Stimulated activated CD8-positive, alpha-beta memory T cell treated with anti-CD3 and anti-CD28 coated beads, Interleukin-15, amount 100 ng/mL, for 24 hours (primary cell): Measurements from ENCODE around the gene C1orf122.

Experiments used
- DNase-seq: peaks from one replicate; pipeline ENCODE4 v3.0.0-alpha.2; 2020; ENCODE audit warnings: low read depth

Gene C1orf122

DNA sequence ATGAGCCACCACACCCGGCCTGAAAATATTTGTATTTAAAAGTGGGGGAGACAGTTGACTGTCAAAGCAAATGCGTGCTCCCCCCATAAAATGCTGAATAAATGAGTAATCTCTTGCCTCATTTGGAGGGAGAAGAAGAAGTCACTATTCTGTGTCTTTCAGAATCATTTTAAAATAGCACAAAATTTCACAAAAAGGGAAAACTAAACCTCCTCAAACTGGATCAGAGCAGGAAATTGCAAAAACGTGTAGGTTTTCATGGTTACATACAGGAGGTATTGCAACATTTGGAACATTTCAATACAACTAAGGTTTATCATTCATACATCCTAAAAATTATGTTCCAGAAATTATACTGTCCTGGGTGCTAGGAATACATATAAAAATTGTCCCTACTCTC is 38.2 kb downstream of the C1orf122 start:
- no peak for DNase-seq

DNA sequence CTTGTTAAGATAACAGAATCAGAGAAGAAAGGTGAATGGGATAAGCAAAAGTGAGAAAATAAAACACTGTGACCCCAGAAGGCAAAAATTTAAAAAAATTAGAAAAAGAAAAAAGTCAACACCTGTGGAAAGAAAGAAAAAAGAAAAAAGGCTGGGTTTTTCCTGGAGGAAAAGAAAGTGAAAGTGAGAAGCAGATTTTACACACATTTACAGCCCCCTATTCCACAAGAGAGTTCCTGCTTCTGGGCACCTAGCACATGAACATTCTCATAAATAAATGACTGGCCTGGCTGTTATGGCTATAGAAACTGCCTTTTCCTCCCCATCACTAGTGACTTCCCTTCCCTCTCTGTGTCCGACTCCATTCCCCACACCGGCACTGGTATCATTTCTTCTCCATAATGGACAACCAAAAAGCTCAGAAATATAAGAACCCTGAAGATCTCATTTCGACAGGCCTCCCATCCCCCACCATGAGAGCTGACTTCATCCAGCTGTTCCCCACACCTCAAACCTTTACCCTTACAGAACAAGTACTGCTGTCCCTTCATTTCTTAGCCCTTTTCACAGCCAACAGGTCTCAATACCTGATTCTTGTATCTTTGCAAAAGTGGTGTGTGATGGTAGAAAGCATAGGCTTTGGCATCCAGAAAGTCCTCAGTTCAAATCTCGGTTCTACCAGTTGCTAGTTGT is 39.2 kb downstream of the C1orf122 start:
- DNase-seq, result no peak

DNA sequence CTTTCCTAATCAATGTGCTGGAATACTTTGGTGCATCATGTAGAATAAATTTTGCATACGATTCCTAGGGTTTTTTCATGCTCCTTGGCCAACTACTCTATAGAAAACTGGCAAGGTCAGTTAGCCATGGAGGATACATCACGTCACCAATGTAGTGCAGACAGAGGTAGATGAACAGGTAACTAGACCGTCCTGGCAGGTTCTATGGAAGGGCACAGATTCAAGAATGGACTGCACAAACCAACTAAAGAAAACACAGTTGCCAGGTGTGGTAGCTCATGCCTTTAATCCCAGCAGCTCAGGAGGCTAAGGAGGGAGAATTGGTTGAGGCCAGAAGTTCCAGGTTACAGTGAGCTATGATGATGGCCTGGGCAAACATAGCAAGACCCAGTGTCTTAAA is 41.9 kb downstream of the C1orf122 start:
- DNase-seq, result no peak

DNA sequence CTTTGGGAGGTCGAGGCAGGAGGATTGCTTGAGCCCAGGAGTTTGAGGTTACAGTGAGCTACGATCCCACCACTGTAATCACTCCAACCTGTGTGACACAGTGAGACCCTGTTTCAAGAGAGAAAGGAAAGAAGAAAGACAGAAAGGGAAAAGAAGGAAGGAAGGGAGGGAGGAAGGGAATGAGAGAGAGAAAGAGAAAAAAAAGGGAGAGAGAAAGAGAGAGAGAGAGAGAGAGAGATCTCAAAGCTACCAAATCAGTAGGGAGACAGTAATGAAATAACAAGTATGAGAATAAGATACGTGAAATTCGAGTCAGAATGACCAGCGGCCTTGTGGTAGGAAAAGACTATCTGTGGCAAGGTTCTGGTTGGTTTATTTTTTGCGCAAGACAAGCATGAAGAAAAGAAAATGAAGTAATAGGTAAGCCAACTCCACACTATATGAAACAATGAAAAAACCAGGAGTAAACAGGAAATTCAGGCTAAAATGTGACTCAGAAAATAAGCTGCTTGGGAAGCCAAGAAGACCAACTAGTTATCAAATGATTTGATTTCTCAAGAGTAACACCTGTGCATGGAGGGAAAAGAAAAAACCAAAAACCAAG is 42.9 kb downstream of the C1orf122 start:
- no peak for DNase-seq

DNA sequence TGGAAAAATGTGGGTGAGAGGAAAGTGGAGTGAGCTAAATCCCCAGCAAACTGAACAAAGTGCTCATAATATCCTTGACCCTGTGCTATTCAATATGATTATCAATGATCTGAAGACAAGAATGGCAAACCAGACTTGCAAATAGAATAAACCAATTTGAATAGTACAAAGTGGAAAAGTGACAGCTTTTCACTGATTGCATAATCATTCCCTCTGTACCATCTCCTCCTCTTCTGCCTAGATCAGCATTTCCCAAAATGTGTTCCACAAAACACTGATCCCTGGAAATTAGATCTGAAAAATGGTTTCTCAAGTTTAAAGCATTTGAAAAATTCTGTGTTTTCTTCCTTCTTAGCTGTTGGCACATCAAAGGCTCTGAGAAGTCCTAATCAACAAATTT is 43.7 kb downstream of the C1orf122 start:
- DNase-seq, result no peak

DNA sequence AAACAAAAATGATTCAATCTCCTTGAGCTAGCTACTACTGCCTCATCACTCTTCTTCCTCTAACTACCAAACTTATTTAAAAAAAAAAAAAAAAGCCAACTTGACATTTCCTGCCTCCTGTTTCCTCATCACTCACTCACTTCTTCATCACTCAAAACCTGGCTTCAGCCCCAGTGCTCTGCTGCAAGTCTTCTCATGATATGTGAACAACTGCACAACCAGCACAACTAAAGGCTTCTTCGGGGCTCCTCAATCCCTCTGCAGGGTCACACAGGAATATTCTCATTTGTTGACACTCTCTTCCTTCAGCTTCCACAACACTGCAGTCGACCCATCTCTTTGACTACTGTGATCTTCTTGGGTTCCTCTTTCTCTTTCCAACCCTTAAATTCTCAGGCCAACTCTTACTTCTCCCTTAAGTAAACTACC is 44.2 kb downstream of the C1orf122 start:
- no peak for DNase-seq

DNA sequence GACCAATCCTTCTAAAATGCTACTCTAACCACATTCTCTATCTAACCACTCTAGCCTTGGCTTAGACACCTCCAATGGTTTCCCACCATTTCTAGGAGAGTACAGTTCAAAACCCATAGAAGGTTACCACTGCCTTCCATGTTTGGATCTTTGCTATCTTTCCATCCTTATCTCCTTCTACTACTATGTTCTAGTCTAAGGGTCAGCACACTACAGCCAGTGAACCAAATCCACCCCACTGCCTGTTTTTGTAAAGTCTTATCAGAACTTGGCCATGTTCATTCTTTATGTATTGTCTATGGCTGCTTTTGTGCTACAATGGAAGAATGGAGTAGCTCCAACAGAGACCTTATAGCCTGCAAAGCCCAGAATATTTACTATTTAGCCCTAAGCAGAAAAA is 45.6 kb downstream of the C1orf122 start:
- no peak for DNase-seq

DNA sequence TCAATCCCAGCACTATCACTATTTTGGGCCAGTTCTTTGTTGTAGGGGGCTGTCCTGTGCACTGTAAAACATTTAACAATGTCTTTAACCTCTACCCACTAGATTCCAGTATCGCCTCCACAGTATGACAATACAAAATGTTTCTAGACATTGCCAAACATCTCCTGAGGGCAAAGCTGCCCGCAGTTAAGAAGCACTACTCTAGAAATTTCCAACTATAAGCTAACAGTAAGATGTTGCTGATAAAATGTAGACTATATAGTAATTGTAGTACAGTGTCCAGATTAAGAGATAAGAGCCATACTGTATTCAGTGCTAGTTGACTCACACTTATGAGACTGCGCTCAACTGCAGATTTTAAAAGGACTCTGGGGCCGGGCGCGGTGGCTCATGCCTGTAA is 46.8 kb downstream of the C1orf122 start:
- no peak for DNase-seq
